PC-3 (cell line): ENCODE measurements around the gene ISL2. TPM values are rescaled to one million over a fixed set of nuclear protein-coding genes. Genes with fewer than 3 reads are reported as not detected.

Source experiments
- ATAC-seq: fragments of 200-7000 bp; cut with Tn5 transposase; 2 replicates; pipeline ENCODE4 v1.9.1; 2020; ENCODE audit warnings: mild to moderate bottlenecking, moderate library complexity
- BruUV-seq: library from RNA; stranded (reverse); fragments of 400-500 nt; replicated peaks from 2 replicates; lab custom pipeline; 2021; lab: Mats Ljungman, UMichigan
- CTCF ChIA-PET: fragments of 300-600 bp; sonication (Branson Sonifier 250); formaldehyde crosslinking; loops from one replicate; lab custom pipeline; 2022; ENCODE audit warnings: antibody characterized with exemption; lab: Charles Lee
- POLR2A ChIA-PET: fragments of 300-600 bp; sonication (Branson Sonifier 250); formaldehyde crosslinking; loops from one replicate; lab custom pipeline; 2022; ENCODE audit warnings: antibody characterized with exemption; ENCODE audit not compliant: unreplicated experiment; lab: Charles Lee
- DNase-seq: peaks from one replicate; pipeline ENCODE4 v3.0.0-alpha.2; 2015
- H2AFZ ChIP-seq: fragments of 300-600 bp; sonication (generic); 2 replicates; pipeline ENCODE4 v1.6.0; 2016; ENCODE audit warnings: antibody characterized with exemption, low read length
- H3F3A ChIP-seq: fragments of 300-600 bp; sonication (generic); one replicate; pipeline ENCODE4 v1.6.0; 2017; ENCODE audit warnings: antibody characterized with exemption, low read length, control low read depth, mild to moderate bottlenecking; ENCODE audit not compliant: unreplicated experiment
- H3K27ac ChIP-seq: fragments of 300-600 bp; sonication (generic); 2 replicates; pipeline ENCODE4 v1.5.1; 2016; ENCODE audit warnings: mild to moderate bottlenecking, low read length
- H3K27me3 ChIP-seq: fragments of 300-600 bp; sonication (generic); 2 replicates; pipeline ENCODE4 v1.6.1; 2016; ENCODE audit warnings: low read length, mixed read lengths
- H3K36me3 ChIP-seq: fragments of 300-600 bp; sonication (generic); 2 replicates; pipeline ENCODE4 v1.6.1; 2016; ENCODE audit warnings: low read depth, mixed run types, low read length, mixed read lengths
- H3K4me1 ChIP-seq: fragments of 300-600 bp; sonication (generic); 2 replicates; pipeline ENCODE4 v1.5.1; 2016; ENCODE audit warnings: low read length; ENCODE audit not compliant: insufficient read depth
- H3K4me2 ChIP-seq: fragments of 300-600 bp; sonication (generic); 2 replicates; pipeline ENCODE4 v1.6.0; 2016; ENCODE audit warnings: low read length
- H3K4me3 ChIP-seq: fragments of 300-600 bp; sonication (generic); 2 replicates; pipeline ENCODE4 v1.5.1; 2016; ENCODE audit warnings: mild to moderate bottlenecking, low read length, mixed read lengths
- H3K79me2 ChIP-seq: fragments of 300-600 bp; sonication (generic); 2 replicates; pipeline ENCODE4 v1.6.1; 2017; ENCODE audit warnings: low read length, mixed read lengths
- H3K9ac ChIP-seq: fragments of 300-600 bp; sonication (generic); 2 replicates; pipeline ENCODE4 v1.6.0; 2016; ENCODE audit warnings: mild to moderate bottlenecking, low read length
- H3K9me2 ChIP-seq: fragments of 300-600 bp; sonication (generic); replicated peaks from 2 replicates; pipeline ENCODE4 v1.6.1; 2016; ENCODE audit warnings: mixed run types, low read length, mixed read lengths
- H3K9me3 ChIP-seq: fragments of 300-600 bp; sonication (generic); 2 replicates; pipeline ENCODE4 v1.6.1; 2016; ENCODE audit warnings: low read length, mixed read lengths
- H4K20me1 ChIP-seq: fragments of 300-600 bp; sonication (generic); 2 replicates; pipeline ENCODE4 v1.6.1; 2016; ENCODE audit warnings: low read length, mixed read lengths
- EZH2 ChIP-seq: fragments of 300-600 bp; sonication (generic); IDR thresholded peaks from one replicate; pipeline ENCODE4 v1.6.1; 2017; ENCODE audit warnings: antibody characterized with exemption, mild to moderate bottlenecking, low read length; ENCODE audit not compliant: unreplicated experiment
- EZH2phosphoT487 ChIP-seq: fragments of 300-600 bp; sonication (generic); IDR thresholded peaks from 2 replicates; pipeline ENCODE4 v1.6.1; 2018; ENCODE audit warnings: mild to moderate bottlenecking, antibody characterized with exemption, low read length, borderline replicate concordance
- intact Hi-C: fragments of 100-400 bp; cut with micrococcal nuclease; formaldehyde crosslinking; loops from 2 replicates; pipeline ENCODE4 v1.9.0; 2023
- total RNA-seq: library from RNA; depleted of rRNA; stranded (reverse); fragments of >200 nt; gene quantifications from 2 replicates; pipeline ENCODE4 v1.2.3, GENCODE V29; 2014
- TF ChIP-seq, protein P1 (sequence below): fragments of 300-600 bp; sonication (generic); conservative IDR thresholded peaks from 2 replicates; pipeline ENCODE4 v1.5.1; 2017; ENCODE audit warnings: antibody characterized with exemption, low read depth, mild to moderate bottlenecking, low read length

The ISL2 gene
- total RNA-seq, 1 experiment from 2014 or later = 3.6 TPM

DNA sequence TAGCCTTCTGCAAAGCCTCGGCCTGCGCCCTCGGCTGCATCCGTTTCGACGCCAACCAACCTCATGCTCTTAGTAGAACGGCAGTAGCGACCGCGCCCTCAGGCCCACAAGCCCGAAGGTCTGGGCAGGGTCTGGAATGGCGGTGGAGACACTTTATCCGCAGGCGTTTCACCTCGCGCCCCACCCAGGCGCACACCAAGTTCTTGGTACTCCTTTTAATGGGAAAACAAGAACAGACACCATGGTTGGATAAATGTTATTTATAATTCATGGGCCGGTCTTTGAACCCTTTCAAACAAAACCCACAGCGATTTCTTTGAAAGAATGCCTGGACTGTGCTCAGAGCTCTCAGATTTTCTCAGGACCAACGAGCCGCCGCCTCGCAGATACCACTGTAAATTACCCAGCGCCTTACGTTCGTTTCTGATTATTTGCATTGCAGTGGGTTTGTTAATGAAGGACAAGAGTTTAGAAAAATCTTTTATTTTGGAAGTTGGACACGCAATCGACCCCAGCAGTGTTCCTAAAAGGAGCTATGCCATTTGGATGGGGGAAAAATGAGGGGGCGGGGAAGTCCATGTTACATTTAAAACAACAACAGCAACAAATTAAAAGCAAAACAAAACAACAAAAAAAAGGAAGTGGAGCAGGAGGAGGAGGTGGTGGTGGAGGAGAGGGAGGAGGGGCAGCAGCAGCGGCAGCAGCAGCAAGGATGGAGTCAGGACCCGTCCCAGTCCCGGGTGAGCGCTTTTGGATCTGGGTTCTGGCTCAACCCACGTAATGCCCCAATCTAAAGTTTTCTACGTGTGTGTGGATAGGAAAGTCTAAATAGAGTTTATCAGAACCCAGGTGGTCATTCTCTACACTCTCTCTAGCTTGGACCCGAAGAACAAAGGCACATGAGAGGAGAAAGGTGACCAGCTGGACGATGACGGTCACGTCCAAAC, 993 bp upstream of the ISL2 start:
- POLR2A ChIA-PET = interaction anchor here (0.6 to 0.7 kb wide), 4 partner anchors 10 to 1887 kb away, joined by 3 to 7 read pairs (median 3); no protein-coding TSS in a partner anchor
- TSS peak; percentile 93 for BruUV-seq
- Histone ChIP-seq H3K9me3 (no peaks in the 10 kb centered on the region), H3K79me2 (peaks cover 14% of the 10 kb centered on the region), H3K4me2 (peak overlapping the region; percentile 94), H4K20me1 (no peaks in the 10 kb centered on the region), H3K36me3 (no peaks in the 10 kb centered on the region), H2AFZ (peak overlapping the region; percentile 79), H3K9ac (peak overlapping the region; percentile 80), H3K9me2 (no peaks in the 10 kb centered on the region), H3F3A (no peaks in the 10 kb centered on the region), H3K27ac (peak overlapping the region; percentile 76), H3K27me3 (no peaks in the 10 kb centered on the region), H3K4me3 (peak overlapping the region; percentile 75), H3K4me1 (peaks cover 15% of the 10 kb centered on the region)
- DNase-seq = peak; percentile 4
- CTCF ChIA-PET = interaction anchor here (0.6 to 0.8 kb wide), 2 partner anchors 10 to 96 kb away, joined by 4 to 6 read pairs; no protein-coding TSS in a partner anchor
- TF ChIP-seq, protein P1, sequence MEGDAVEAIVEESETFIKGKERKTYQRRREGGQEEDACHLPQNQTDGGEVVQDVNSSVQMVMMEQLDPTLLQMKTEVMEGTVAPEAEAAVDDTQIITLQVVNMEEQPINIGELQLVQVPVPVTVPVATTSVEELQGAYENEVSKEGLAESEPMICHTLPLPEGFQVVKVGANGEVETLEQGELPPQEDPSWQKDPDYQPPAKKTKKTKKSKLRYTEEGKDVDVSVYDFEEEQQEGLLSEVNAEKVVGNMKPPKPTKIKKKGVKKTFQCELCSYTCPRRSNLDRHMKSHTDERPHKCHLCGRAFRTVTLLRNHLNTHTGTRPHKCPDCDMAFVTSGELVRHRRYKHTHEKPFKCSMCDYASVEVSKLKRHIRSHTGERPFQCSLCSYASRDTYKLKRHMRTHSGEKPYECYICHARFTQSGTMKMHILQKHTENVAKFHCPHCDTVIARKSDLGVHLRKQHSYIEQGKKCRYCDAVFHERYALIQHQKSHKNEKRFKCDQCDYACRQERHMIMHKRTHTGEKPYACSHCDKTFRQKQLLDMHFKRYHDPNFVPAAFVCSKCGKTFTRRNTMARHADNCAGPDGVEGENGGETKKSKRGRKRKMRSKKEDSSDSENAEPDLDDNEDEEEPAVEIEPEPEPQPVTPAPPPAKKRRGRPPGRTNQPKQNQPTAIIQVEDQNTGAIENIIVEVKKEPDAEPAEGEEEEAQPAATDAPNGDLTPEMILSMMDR = no peak
- no peak for TF ChIP-seq EZH2phosphoT487
- TF ChIP-seq EZH2 = no peak
- peak; percentile 5; the same call in 1 of the 2 replicates for ATAC-seq
- intact Hi-C loops = loop anchor here (2.0 to 10.0 kb wide), 4 partner anchors 23 to 529 kb away; no protein-coding TSS in a partner anchor

DNA sequence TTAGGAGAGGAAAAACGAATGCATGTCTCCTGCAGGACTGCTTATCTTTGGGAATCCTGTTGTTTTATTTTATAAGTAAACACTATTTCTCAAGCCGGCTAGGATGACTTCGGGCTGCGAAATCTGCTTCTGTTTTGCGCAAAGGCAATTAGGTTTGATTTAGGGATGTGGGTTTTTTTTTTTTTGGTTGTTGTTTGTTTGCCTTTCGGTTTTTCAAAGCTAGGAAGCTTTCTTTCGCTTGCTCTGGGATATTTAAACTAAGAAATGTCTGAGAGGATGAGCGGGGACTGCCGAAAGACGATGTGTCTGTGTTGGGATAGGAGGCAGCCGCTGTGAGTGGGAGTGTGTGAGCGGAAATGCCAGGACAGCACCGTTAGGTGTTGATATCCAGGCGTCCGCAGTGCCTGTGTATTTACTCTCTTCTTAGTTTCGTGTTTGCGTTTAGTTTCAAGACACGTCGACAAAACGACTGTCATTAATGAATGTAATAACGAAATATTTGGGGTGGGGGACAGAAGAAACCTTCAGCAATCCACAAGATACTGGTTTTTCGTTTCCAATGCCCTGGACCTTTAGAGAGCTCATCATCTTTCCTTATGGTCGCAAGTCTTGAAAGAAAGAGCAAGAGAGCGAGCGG, 604 bp downstream of the ISL2 start:
- TF ChIP-seq EZH2phosphoT487 = no peak
- no peak for TF ChIP-seq EZH2
- peak overlapping the region; percentile 27 for H3K27ac ChIP-seq
- H3F3A ChIP-seq = no peaks in the 10 kb centered on the region
- H3K9ac ChIP-seq = peak overlapping the region; percentile 49
- DNase-seq (peak; percentile 53), ATAC-seq (peak; percentile 56)
- peaks cover 15% of the 10 kb centered on the region for H3K4me1 ChIP-seq
- no peaks in the 10 kb centered on the region for H4K20me1 ChIP-seq
- intact Hi-C loops = loop anchor here (2.0 to 10.0 kb wide), 4 partner anchors 24 to 528 kb away; no protein-coding TSS in a partner anchor
- H3K27me3 ChIP-seq = no peaks in the 10 kb centered on the region
- peak overlapping the region; percentile 77 for H2AFZ ChIP-seq
- ChIA-PET CTCF (interaction anchor here (0.5 to 0.6 kb wide), 2 partner anchors 24 to 180 kb away, joined by 4 to 13 read pairs; no protein-coding TSS in a partner anchor), POLR2A (interaction anchor here (0.5 to 0.7 kb wide), 4 partner anchors 8 to 311 kb away, joined by 8 to 16 read pairs (median 14); no protein-coding TSS in a partner anchor)
- H3K9me3 ChIP-seq = no peaks in the 10 kb centered on the region
- peak overlapping the region; percentile 78 for H3K4me2 ChIP-seq
- H3K9me2 ChIP-seq = no peaks in the 10 kb centered on the region
- peaks cover 14% of the 10 kb centered on the region for H3K79me2 ChIP-seq
- BruUV-seq = no TSS peak
- no peaks in the 10 kb centered on the region for H3K36me3 ChIP-seq
- H3K4me3 ChIP-seq = peak overlapping the region; percentile 75
